Brain microvascular endothelial cell (primary cell): Measurements from ENCODE around the gene SPSB3.

Experiments used
- DNase-seq: peaks from one replicate; pipeline ENCODE4 v3.0.0-alpha.2; 2020
- H3K27ac ChIP-seq: fragments of 250-450 bp; sonication (Bioruptor Pico); 2 replicates; pipeline ENCODE4 v1.5.1; 2020; ENCODE audit warnings: mild to moderate bottlenecking, moderate library complexity
- H3K27me3 ChIP-seq: fragments of 250-450 bp; sonication (Bioruptor Pico); replicated peaks from 2 replicates; pipeline ENCODE4 v1.5.1; 2020; ENCODE audit warnings: mild to moderate bottlenecking
- H3K36me3 ChIP-seq: fragments of 250-450 bp; sonication (Bioruptor Pico); replicated peaks from 2 replicates; pipeline ENCODE4 v1.5.1; 2020; ENCODE audit warnings: mild to moderate bottlenecking
- H3K4me3 ChIP-seq: 2 replicates; pipeline ENCODE4 v1.5.1; 2011; ENCODE audit warnings: low read depth, mild to moderate bottlenecking, control low read depth, low read length, moderate library complexity
- in situ Hi-C: cut with HindIII; loops from 2 replicates; pipeline ENCODE4 v1.10.0; 2017; ENCODE audit warnings: low sequenced_read_pairs, low pct_ligation_motif_present
- TF ChIP-seq, protein P1 (sequence below): IDR thresholded peaks from 2 replicates; pipeline ENCODE4 v1.5.1; 2011; ENCODE audit warnings: low read depth, mild to moderate bottlenecking, moderate library complexity, low read length, control low read depth, inconsistent platforms; ENCODE audit errors: missing control alignments

SPSB3 gene

DNA sequence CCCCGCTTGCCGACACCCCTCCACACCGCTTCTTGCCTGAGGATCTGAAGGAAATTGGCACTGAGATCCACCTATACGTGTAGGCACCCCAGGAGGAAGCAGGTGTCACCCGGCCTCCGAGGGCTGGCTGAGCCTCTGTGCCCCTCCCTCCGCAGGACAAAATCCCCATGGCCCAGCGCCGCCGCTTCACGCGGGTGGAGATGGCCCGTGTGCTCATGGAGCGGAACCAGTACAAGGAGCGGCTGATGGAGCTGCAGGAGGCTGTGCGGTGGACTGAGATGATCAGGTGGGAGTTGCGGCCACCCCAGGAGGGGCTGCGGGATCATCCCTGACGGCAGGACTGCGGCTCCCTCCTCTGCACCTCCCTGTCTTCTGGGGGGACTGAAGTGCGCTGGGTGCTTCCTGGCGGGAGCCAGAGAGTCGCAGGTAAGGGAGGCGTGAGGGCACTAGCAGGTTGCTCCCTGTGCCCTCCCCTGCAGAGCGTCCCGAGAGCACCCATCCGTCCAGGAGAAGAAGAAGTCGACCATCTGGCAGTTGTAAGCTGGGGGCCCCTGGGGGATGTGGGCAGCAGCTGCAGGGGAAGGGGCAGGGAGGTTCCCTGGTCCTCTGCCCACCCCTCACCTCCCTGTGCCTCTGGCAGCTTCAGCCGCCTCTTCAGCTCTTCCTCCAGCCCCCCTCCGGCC is 20.0 kb downstream of the SPSB3 start:
- TF ChIP-seq, protein P1, sequence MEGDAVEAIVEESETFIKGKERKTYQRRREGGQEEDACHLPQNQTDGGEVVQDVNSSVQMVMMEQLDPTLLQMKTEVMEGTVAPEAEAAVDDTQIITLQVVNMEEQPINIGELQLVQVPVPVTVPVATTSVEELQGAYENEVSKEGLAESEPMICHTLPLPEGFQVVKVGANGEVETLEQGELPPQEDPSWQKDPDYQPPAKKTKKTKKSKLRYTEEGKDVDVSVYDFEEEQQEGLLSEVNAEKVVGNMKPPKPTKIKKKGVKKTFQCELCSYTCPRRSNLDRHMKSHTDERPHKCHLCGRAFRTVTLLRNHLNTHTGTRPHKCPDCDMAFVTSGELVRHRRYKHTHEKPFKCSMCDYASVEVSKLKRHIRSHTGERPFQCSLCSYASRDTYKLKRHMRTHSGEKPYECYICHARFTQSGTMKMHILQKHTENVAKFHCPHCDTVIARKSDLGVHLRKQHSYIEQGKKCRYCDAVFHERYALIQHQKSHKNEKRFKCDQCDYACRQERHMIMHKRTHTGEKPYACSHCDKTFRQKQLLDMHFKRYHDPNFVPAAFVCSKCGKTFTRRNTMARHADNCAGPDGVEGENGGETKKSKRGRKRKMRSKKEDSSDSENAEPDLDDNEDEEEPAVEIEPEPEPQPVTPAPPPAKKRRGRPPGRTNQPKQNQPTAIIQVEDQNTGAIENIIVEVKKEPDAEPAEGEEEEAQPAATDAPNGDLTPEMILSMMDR: no peak
- H3K4me3 ChIP-seq: no peak overlapping the region
- in situ Hi-C loops: no loop called here
- H3K27ac ChIP-seq: no peak overlapping the region
- H3K36me3 ChIP-seq: peaks cover 80% of the 10 kb centered on the region
- no peaks in the 10 kb centered on the region for H3K27me3 ChIP-seq
- DNase-seq: no peak

GRCh38 chr16:1761751-1762150 is 20.6 kb downstream of the SPSB3 start:
- peaks cover 77% of the 10 kb centered on the region for H3K36me3 ChIP-seq
- DNase-seq: no peak
- no peak overlapping the region for H3K4me3 ChIP-seq
- no peaks in the 10 kb centered on the region for H3K27me3 ChIP-seq
- no peak overlapping the region for H3K27ac ChIP-seq
- in situ Hi-C loops: no loop called here
- TF ChIP-seq, protein P1: no peak

DNA sequence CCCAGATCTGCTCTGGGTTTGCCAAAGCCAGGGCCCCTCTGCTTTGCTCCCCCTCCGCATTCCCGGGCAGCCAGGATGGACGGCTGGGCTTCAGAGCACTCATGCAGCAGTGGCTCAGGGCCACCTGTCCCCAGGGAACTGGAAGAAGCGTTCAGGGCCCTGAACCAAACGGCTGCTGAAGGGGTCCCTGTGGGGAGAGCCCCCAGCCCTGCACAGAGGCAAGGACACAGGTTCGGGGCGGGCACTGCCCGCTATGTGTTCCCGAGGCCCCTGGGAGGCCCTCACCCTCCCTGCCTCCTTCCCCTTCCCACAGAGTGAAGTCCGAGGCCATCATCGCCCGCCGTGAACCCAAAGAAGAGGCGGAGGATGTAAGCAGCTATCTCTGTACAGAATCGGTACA is 21.5 kb downstream of the SPSB3 start:
- in situ Hi-C loops: no loop called here
- Histone ChIP-seq H3K27me3 (no peaks in the 10 kb centered on the region), H3K27ac (no peak overlapping the region), H3K4me3 (no peak overlapping the region), H3K36me3 (peaks cover 71% of the 10 kb centered on the region)
- TF ChIP-seq, protein P1: no peak
- DNase-seq: no peak

DNA sequence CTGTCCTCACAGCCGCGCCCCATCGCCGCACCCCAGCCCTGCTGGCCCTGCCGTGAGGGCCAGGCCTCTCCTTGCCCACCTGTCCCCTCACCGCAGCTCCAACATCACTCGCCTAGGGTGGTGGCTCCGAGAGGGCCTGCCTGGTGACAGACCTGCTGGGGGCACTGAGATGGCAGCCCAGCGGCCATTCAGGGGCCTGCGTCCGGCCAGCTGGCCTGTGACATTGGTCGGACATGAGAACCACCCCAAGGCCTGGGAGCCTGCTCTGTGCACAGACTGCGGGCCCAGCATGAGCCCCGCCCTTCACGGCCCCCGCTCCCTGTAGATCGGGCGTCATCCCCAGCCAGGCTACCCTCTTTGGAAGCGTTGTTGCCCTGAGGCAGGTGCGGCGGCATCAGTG is 22.9 kb downstream of the SPSB3 start:
- no peak overlapping the region for H3K27ac ChIP-seq
- H3K36me3 ChIP-seq: peaks cover 68% of the 10 kb centered on the region
- no peak for DNase-seq
- in situ Hi-C loops: no loop called here
- H3K4me3 ChIP-seq: no peak overlapping the region
- no peaks in the 10 kb centered on the region for H3K27me3 ChIP-seq
- TF ChIP-seq, protein P1: no peak

- in situ Hi-C loops: no loop called here
- Histone ChIP-seq H3K27me3 (no peaks in the 10 kb centered on the region), H3K36me3 (peaks cover 67% of the 10 kb centered on the region), H3K27ac (no peak overlapping the region), H3K4me3 (no peak overlapping the region)
- TF ChIP-seq, protein P1: no peak
- no peak for DNase-seq
Measured at GRCh38 chr16:1758923-1759322, 23.4 kb downstream of the SPSB3 start.
